Liver (tissue), 3 donors: ENCODE data around the gene CYBB.

Experiments used
- EGR1 ChIP-seq, 2 donors: IDR thresholded peaks; 2 replicates each; pipeline ENCODE4 v1.6.1; 2016 to 2018; ENCODE audit warnings: antibody characterized with exemption in 2 of 2, low read depth in 2 of 2
- FOXA1 ChIP-seq: IDR thresholded peaks from 2 replicates; pipeline ENCODE4 v1.6.1; 2016; ENCODE audit warnings: antibody characterized with exemption
- GABPA ChIP-seq, 2 donors: IDR thresholded peaks in 1 of 2; conservative IDR thresholded peaks in 1 of 2; 2 replicates each; pipeline ENCODE4 v1.6.1; 2016; ENCODE audit warnings: antibody characterized with exemption in 2 of 2, mild to moderate bottlenecking in 1 of 2, moderate library complexity in 1 of 2
- HNF4A ChIP-seq, 2 donors: conservative IDR thresholded peaks; 2 replicates each; pipeline ENCODE4 v1.6.1; 2016; ENCODE audit warnings: antibody characterized with exemption in 2 of 2, mild to moderate bottlenecking in 2 of 2
- RAD21 ChIP-seq, 2 donors: IDR thresholded peaks; 2 replicates each; pipeline ENCODE4 v1.6.1; 2016; ENCODE audit warnings: antibody characterized with exemption in 2 of 2, mild to moderate bottlenecking in 2 of 2
- REST ChIP-seq: IDR thresholded peaks from 2 replicates; pipeline ENCODE4 v1.6.1; 2016; ENCODE audit warnings: antibody characterized with exemption, mild to moderate bottlenecking
- SP1 ChIP-seq: IDR thresholded peaks from 2 replicates; pipeline ENCODE4 v1.6.1; 2018; ENCODE audit warnings: antibody characterized with exemption, mild to moderate bottlenecking
- TAF1 ChIP-seq: conservative IDR thresholded peaks from 2 replicates; pipeline ENCODE4 v1.6.1; 2016; ENCODE audit warnings: antibody characterized with exemption, mild to moderate bottlenecking
- YY1 ChIP-seq: IDR thresholded peaks from 2 replicates; pipeline ENCODE4 v1.6.1; 2016; ENCODE audit warnings: antibody characterized with exemption, mild to moderate bottlenecking
- TF ChIP-seq, protein P1 (sequence below): fragments of 150-350 bp; IDR thresholded peaks from 2 replicates; pipeline ENCODE4 v1.5.1; 2017; ENCODE audit warnings: improper control_type of control experiment, low read depth, low read length; ENCODE audit not compliant: missing input control
- TF ChIP-seq, protein P2 (sequence below): IDR thresholded peaks from 2 replicates; pipeline ENCODE4 v1.6.1; 2016; ENCODE audit warnings: antibody characterized with exemption
- TF ChIP-seq, protein P3 (sequence below): IDR thresholded peaks from 2 replicates; pipeline ENCODE4 v1.6.1; 2016; ENCODE audit warnings: antibody characterized with exemption
- TF ChIP-seq, protein P4 (sequence below): IDR thresholded peaks from 2 replicates; pipeline ENCODE4 v1.6.1; 2016; ENCODE audit warnings: antibody characterized with exemption
- donor health status: healthy.
- donor health status: healthy.

DNA sequence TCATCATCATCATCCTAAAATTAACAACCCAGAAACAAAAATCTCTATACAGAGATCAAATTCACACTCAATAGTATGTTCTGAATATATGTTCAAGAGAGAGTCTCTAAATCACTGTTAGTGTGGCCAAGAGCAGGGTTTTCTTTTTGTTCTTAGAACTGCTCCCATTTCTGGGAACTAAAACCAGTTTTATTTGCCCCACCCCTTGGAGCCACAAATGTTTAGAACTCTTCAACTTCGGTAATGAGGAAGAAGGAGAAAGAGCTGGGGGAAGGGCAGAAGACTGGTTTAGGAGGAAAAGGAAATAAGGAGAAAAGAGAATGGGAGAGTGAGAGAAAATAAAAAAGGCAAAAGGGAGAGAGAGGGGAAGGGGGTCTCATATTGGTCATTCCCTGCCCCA is 32.3 kb downstream of the CYBB start:
- TF ChIP-seq GABPA (IDR thresholded peaks at IDR 0.05 in 1 of 2, conservative IDR thresholded peaks at IDR 0.05 in 1 of 2) (no peak), REST (no peak), EGR1 (IDR thresholded peaks at IDR 0.05; ENCODE audit: low read depth in 2 of 2) (no peak), SP1 (no peak), RAD21 (IDR thresholded peaks at IDR 0.05) (no peak), FOXA1 (no peak), TAF1 (no peak), HNF4A (conservative IDR thresholded peaks at IDR 0.05) (no peak), YY1 (no peak)
- TF ChIP-seq, protein P1, sequence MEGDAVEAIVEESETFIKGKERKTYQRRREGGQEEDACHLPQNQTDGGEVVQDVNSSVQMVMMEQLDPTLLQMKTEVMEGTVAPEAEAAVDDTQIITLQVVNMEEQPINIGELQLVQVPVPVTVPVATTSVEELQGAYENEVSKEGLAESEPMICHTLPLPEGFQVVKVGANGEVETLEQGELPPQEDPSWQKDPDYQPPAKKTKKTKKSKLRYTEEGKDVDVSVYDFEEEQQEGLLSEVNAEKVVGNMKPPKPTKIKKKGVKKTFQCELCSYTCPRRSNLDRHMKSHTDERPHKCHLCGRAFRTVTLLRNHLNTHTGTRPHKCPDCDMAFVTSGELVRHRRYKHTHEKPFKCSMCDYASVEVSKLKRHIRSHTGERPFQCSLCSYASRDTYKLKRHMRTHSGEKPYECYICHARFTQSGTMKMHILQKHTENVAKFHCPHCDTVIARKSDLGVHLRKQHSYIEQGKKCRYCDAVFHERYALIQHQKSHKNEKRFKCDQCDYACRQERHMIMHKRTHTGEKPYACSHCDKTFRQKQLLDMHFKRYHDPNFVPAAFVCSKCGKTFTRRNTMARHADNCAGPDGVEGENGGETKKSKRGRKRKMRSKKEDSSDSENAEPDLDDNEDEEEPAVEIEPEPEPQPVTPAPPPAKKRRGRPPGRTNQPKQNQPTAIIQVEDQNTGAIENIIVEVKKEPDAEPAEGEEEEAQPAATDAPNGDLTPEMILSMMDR: no peak
- TF ChIP-seq, protein P2, sequence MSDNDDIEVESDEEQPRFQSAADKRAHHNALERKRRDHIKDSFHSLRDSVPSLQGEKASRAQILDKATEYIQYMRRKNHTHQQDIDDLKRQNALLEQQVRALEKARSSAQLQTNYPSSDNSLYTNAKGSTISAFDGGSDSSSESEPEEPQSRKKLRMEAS: no peak
- TF ChIP-seq, protein P3, sequence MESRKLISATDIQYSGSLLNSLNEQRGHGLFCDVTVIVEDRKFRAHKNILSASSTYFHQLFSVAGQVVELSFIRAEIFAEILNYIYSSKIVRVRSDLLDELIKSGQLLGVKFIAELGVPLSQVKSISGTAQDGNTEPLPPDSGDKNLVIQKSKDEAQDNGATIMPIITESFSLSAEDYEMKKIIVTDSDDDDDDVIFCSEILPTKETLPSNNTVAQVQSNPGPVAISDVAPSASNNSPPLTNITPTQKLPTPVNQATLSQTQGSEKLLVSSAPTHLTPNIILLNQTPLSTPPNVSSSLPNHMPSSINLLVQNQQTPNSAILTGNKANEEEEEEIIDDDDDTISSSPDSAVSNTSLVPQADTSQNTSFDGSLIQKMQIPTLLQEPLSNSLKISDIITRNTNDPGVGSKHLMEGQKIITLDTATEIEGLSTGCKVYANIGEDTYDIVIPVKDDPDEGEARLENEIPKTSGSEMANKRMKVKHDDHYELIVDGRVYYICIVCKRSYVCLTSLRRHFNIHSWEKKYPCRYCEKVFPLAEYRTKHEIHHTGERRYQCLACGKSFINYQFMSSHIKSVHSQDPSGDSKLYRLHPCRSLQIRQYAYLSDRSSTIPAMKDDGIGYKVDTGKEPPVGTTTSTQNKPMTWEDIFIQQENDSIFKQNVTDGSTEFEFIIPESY: no peak
- TF ChIP-seq, protein P4, sequence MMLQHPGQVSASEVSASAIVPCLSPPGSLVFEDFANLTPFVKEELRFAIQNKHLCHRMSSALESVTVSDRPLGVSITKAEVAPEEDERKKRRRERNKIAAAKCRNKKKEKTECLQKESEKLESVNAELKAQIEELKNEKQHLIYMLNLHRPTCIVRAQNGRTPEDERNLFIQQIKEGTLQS: no peak
